HG02884 (cell line): ENCODE results near the gene VPS29.
"Not testable (repeated sequence)": the region's sequence is repeated elsewhere in the genome, so short reads cannot be mapped to it uniquely, and the experiment has no call there.

Experiments
- ATAC-seq: cut with Tn5 transposase; IDR thresholded peaks from one replicate; pipeline ENCODE4 v1.9.1; 2021; ENCODE audit warnings: mild to moderate bottlenecking, moderate library complexity; ENCODE audit not compliant: unreplicated experiment

The VPS29 gene

GRCh38 chr12:110501752-110502738 is at the start of gene VPS29, which contains the start of gene RAD9B:
Gene VPS29 (minus strand): TSS chr12:110502111. CDS start chr12:110502051, 60 bp downstream.
Gene RAD9B (plus strand): TSS chr12:110502331. CDS start chr12:110502338, 7 bp downstream.
- ATAC-seq, result peak; percentile 91

- ATAC-seq, result no peak
Measured at GRCh38 chr12:110550981-110551380, 49.1 kb upstream of the VPS29 start.

GRCh38 chr12:110549716-110550115 is 47.8 kb upstream of the VPS29 start:
- no peak for ATAC-seq

GRCh38 chr12:110548678-110549077 is 46.8 kb upstream of the VPS29 start:
- ATAC-seq, result no peak

GRCh38 chr12:110547090-110547489 is 45.2 kb upstream of the VPS29 start:
- no peak for ATAC-seq

GRCh38 chr12:110546339-110546738 is 44.4 kb upstream of the VPS29 start:
- ATAC-seq, result no peak

- ATAC-seq, result no peak
Measured at GRCh38 chr12:110545812-110546211, 43.9 kb upstream of the VPS29 start.

- ATAC-seq, result not testable (repeated sequence)
Measured at GRCh38 chr12:110545259-110545658, 43.3 kb upstream of the VPS29 start.

- ATAC-seq, result no peak
Measured at GRCh38 chr12:110543965-110544364, 42.1 kb upstream of the VPS29 start.

GRCh38 chr12:110543252-110543959 is 41.5 kb upstream of the VPS29 start:
- no peak for ATAC-seq

GRCh38 chr12:110540048-110540447 is 38.1 kb upstream of the VPS29 start:
- ATAC-seq, result no peak

GRCh38 chr12:110538869-110539622 is 37.1 kb upstream of the VPS29 start:
- ATAC-seq, result no peak

- no peak for ATAC-seq
Measured at GRCh38 chr12:110537605-110538409, 35.9 kb upstream of the VPS29 start.

- no peak for ATAC-seq
Measured at GRCh38 chr12:110536834-110537604, 35.1 kb upstream of the VPS29 start.

- ATAC-seq, result no peak
Measured at GRCh38 chr12:110534811-110535210, 32.9 kb upstream of the VPS29 start.

- no peak for ATAC-seq
Measured at GRCh38 chr12:110533607-110534006, 31.7 kb upstream of the VPS29 start.

- ATAC-seq, result no peak
Measured at GRCh38 chr12:110532644-110533043, 30.7 kb upstream of the VPS29 start.

GRCh38 chr12:110531741-110532333 is 29.9 kb upstream of the VPS29 start:
- peak; percentile 66 for ATAC-seq

GRCh38 chr12:110530511-110530910 is 28.6 kb upstream of the VPS29 start:
- ATAC-seq, result no peak
